GM08714 (cell line): Measurements from ENCODE around the gene ENAH.

Source experiments
- H3K4me3 ChIP-seq: fragments of 200-500 bp; sonication (Bioruptor generic); 2 replicates; pipeline ENCODE4 v1.5.1; 2014; ENCODE audit warnings: mild to moderate bottlenecking, low read length, inconsistent platforms
- ZNF274 ChIP-seq: IDR thresholded peaks from 2 replicates; pipeline ENCODE4 v1.6.1; 2012; ENCODE audit warnings: mild to moderate bottlenecking, low read depth, low read length

Gene ENAH

GRCh38 chr1:225612287-225612686 lies 40.6 kb downstream of the ENAH start:
- H3K4me3 ChIP-seq = no peak overlapping the region
- no peak for TF ChIP-seq ZNF274

- no peak for TF ChIP-seq ZNF274
- H3K4me3 ChIP-seq = no peak overlapping the region
These were observed 41.2 kb downstream of the ENAH start for GRCh38 chr1:225611537-225612223.

DNA sequence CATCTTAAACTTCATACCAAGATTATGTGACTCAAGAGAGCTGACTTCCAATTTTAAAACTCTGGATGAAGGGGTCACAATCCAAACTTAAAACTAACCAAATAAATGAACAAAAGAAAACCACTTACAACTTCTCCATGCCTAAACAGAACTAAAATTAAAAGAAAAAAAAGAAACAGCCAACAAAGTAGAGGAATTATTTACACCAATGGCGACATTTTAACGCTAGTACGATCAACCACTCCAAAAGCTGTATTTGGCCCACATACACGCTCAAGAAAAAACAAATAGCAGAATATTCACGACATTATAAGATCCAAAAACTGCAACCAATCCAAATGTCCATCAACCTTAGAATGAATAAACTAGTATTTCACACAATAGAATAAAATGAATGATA lies 42.4 kb downstream of the ENAH start:
- no peak overlapping the region for H3K4me3 ChIP-seq
- TF ChIP-seq ZNF274 = no peak

DNA sequence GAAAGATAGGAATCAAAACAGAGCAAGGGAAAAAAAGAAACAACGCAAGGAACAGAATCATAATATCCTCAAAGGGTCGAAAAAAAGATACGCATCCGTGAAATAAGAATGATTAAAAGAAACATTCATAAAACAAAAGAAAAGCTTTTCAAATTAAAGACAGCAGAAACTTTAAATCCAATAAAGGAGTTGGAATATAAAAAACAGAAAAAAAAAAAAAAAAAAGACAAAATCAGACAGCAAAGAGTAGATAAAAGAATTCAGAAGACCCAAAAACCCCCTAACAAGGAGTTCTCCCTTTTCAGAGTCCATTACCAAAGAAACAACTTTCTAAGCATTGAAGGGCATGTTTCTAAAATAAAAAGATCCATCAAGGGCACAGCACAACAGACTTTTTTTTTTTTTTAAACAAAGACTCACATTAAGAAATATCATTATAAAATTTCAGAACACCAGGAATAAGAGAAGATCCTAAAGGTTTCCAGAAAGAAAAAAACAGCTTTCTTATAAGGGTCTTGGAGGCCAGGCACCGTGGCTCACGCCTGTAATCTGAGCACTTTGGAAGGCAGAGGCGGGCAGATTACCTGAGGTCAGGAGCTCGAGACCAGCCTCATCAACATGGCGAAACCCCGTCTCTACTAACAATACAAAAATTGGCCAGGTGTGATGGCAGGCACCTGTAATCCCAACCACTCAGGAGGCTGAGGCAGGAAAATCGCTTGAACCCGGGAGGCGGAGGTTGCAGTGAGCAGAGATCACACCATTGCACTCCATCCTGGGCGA lies 44.7 kb downstream of the ENAH start:
- H3K4me3 ChIP-seq = no peak overlapping the region
- TF ChIP-seq ZNF274 = no peak

DNA sequence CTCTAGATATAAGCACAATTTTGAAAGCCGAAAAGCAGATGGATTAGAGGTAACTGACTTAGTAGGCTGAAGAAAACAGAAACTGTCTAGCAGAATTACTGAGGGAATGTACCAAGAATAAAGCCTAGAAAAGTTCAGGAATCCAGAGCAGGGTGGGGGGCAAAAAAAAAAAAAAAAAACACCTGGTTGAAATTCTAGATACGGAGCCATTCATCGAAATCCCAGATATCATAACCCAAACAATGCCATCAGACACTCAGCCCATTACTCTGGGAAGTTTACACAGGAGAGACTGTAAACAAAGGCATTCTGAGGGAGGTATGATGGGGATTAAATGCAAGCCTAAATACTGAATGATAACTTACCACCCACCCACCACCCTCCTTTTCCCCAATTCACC lies 45.6 kb downstream of the ENAH start:
- no peak overlapping the region for H3K4me3 ChIP-seq
- TF ChIP-seq ZNF274 = no peak

- TF ChIP-seq ZNF274 = no peak
These were observed 49.2 kb downstream of the ENAH start for GRCh38 chr1:225603538-225604354.

DNA sequence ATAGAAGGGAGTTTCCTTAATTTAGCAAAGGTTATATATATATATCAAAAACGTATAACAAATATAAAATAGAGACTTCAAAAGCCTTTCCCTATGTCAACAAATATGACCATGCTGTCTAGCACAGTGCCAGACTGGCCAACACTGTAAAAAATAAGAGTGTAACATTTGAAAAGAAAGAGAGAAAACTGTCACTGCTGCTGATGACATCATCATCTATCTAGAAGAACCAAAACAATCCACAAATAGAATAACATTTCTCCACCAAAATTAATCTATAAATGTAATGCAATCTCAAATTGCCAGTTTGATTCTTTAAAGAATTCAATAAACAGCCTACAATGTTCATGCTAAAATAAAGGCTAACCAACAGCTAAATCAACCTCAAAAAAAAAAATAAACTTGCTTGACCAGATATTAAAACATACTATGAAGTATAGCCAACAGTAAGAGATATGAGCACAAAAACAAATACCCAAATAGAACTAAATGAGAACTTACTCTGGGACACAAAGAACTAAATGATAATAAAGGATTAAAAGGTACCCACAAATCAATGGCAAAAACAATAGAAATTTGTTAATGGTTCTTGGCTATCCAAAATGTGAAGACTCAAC lies 50.2 kb downstream of the ENAH start:
- TF ChIP-seq ZNF274 = no peak
- H3K4me3 ChIP-seq = no peak overlapping the region

More at GRCh38 chr1:225603538-225604354, 49.2 kb downstream of the ENAH start:
- no peak overlapping the region for H3K4me3 ChIP-seq

DNA sequence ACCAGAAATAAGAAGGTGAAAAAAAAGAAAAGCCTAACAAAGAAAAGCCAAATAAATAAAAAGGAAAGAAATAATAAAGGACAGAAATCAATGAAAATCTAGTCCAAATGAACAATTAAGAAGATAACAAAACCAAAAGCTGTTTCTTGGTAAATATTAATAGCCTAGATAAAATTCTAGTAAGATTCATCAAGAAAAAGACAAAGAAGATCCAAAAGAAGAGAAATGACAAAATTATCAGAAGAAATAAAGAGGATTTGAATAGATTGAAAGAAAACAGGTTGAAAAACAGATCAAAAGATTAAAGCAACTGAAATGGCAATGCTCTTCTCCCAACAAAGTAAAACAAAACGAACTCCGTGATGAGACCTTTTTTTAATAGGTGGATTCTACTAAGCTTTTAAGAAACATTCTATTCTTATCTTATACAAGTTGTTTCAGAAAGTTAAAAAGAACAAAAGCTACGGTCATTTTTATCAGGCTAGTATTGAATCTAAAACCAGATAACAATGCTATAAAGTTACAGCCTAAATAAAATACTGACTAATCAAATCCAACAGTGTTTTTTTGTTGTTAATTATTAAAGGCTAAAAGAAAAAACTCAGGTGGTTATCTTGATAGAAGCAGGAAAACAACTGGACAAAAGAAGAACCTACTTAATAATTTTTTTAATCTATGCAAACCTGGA lies 50.9 kb downstream of the ENAH start:
- TF ChIP-seq ZNF274 = no peak
- no peak overlapping the region for H3K4me3 ChIP-seq

GRCh38 chr1:225598847-225599246 lies 54.1 kb downstream of the ENAH start:
- no peak for TF ChIP-seq ZNF274
- no peak overlapping the region for H3K4me3 ChIP-seq

GRCh38 chr1:225597926-225598575 lies 54.9 kb downstream of the ENAH start:
- no peak for TF ChIP-seq ZNF274
- H3K4me3 ChIP-seq = no peak overlapping the region

GRCh38 chr1:225596736-225597135 lies 56.2 kb downstream of the ENAH start:
- no peak overlapping the region for H3K4me3 ChIP-seq
- TF ChIP-seq ZNF274 = no peak

GRCh38 chr1:225595974-225596551 lies 56.9 kb downstream of the ENAH start:
- no peak for TF ChIP-seq ZNF274
- no peak overlapping the region for H3K4me3 ChIP-seq

- TF ChIP-seq ZNF274 = no peak
- no peak overlapping the region for H3K4me3 ChIP-seq
These were observed 57.5 kb downstream of the ENAH start for GRCh38 chr1:225595452-225595851.
